Right lobe of liver (tissue), 6 donors: ENCODE measurements around the gene KREMEN1. TPM values are rescaled to one million over a fixed set of nuclear protein-coding genes. Genes with fewer than 3 reads are reported as not detected.

ENCODE experiments used
- ATAC-seq, 4 donors: fragments of 200-7000 bp; cut with Tn5 transposase; one replicate each; pipeline ENCODE4 v1.9.1; 2020; ENCODE audit warnings: mild to moderate bottlenecking in 4 of 4, moderate library complexity in 4 of 4
- DNase-seq, 3 donors: peaks; one replicate each; pipeline ENCODE4 v3.0.0-alpha.2; 2020
- H3K27ac ChIP-seq, 3 donors: fragments of 200-600 bp; one replicate each; pipeline ENCODE4 v1.8.0; 2022
- H3K27me3 ChIP-seq, 2 donors: fragments of 200-600 bp; one replicate each; pipeline ENCODE4 v1.8.0; 2022
- H3K36me3 ChIP-seq, 4 donors: fragments of 200-600 bp; sonication (generic) in 1 of 4; one replicate each; pipeline versions ENCODE4 v1.5.1 to v1.8.0; 2017 to 2022; ENCODE audit warnings: control low read depth in 1 of 4
- H3K4me1 ChIP-seq, 4 donors: fragments of 200-600 bp; sonication (generic) in 1 of 4; one replicate each; pipeline versions ENCODE4 v1.5.1 to v1.8.0; 2017 to 2022; ENCODE audit warnings: control low read depth in 1 of 4
- H3K4me3 ChIP-seq, 3 donors: fragments of 200-600 bp; one replicate each; pipeline ENCODE4 v1.8.0; 2022
- H3K9me3 ChIP-seq, 4 donors: fragments of 200-600 bp; sonication (generic) in 1 of 4; one replicate each; pipeline versions ENCODE4 v1.5.1 to v1.8.0; 2017 to 2022; ENCODE audit warnings: control low read depth in 1 of 4
- CTCF ChIP-seq, 4 donors: fragments of 200-600 bp in 3 of 4; fragments of 450-650 bp in 1 of 4; IDR thresholded peaks; one replicate each; pipeline versions ENCODE4 v1.5.1 to v1.8.0; 2016 to 2022; ENCODE audit warnings: antibody characterized with exemption in 4 of 4, mild to moderate bottlenecking in 2 of 4
- POLR2A ChIP-seq: fragments of 450-650 bp; IDR thresholded peaks from one replicate; pipeline ENCODE4 v1.6.1; 2017; ENCODE audit warnings: antibody characterized with exemption, mild to moderate bottlenecking
- whole genome bisulfite sequencing: methylation state at CpG from one replicate; pipeline ENCODE4 v1.1.6; 2018; ENCODE audit warnings: low coverage, low lambda C conversion rate; ENCODE audit not compliant: insufficient coverage; ENCODE audit errors: missing lambda C conversion rate; 5-methylcytosine and 5-hydroxymethylcytosine counted together
- intact Hi-C, 2 donors: fragments of 100-400 bp; cut with DNase I; formaldehyde crosslinking; loops; one replicate each; pipeline versions ENCODE4 v1.11.2 to v1.14.1; 2022
- total RNA-seq, 6 experiments: library from RNA; depleted of rRNA in 2 of 6; stranded (reverse); fragments of >200 nt in 2 of 6; fragmentation: NEBNext Ultra II Directional in 3 of 6; extraction: Animal tissue kit (Norgen Biotek cat#: 25700) in 3 of 6; gene quantifications; one replicate each; pipeline versions ENCODE4 v1.1.0 to v1.2.4, GENCODE V29; 2016 to 2023
- donor health status: DM: no; HTN: yes; CAD: no.
- donor health status: DM: no; HTN: no; CAD: no.
- donor health status: DM: no; HTN: no; CAD: no.
- donor health status: DM: no; HTN: yes; CAD: no.
- donor health status: DM: no; HTN: yes; CAD: no.

KREMEN1 gene
- total RNA-seq, 6 experiments from 2014 or later, result 1.7 to 6.7 (median 3.0) TPM

- Histone ChIP-seq H3K36me3 (no peaks in the 10 kb centered on the region), H3K4me1 (no peaks in the 10 kb centered on the region), H3K9me3 (no peaks in the 10 kb centered on the region), H3K27me3 (no peaks in the 10 kb centered on the region), H3K4me3 (no peak overlapping the region), H3K27ac (no peak overlapping the region)
- ATAC-seq (no peak), DNase-seq (peak in 1 of 3 donors; percentile 37)
- 82% methylated on average over 5 of the region's 8 CpGs for WGBS
- intact Hi-C loops, result no loop called here
- no peak for TF ChIP-seq CTCF (IDR thresholded peaks at IDR 0.05)
- TF ChIP-seq POLR2A, result no peak
Observed at GRCh38 chr22:29199702-29200400, 127.0 kb downstream of the KREMEN1 start.

- WGBS, result 93% methylated on average over 5 of the region's 7 CpGs
- intact Hi-C loops, result no loop called here
- Histone ChIP-seq H3K27ac (no peak overlapping the region), H3K9me3 (no peaks in the 10 kb centered on the region), H3K4me1 (peaks cover 0 to under 1% (median 0%) of the 10 kb centered on the region in 4 donors), H3K4me3 (no peak overlapping the region), H3K27me3 (no peaks in the 10 kb centered on the region), H3K36me3 (no peaks in the 10 kb centered on the region)
- no peak for TF ChIP-seq POLR2A
- TF ChIP-seq CTCF (IDR thresholded peaks at IDR 0.05), result no peak
- no peak for ATAC-seq
- peak in 1 of 3 donors; percentile 47 for DNase-seq
Observed at GRCh38 chr22:29200901-29201300, 128.1 kb downstream of the KREMEN1 start.

- WGBS, result 65% methylated on average over 7 of the region's 7 CpGs
- TF ChIP-seq CTCF (IDR thresholded peaks at IDR 0.05) (no peak), POLR2A (no peak)
- Histone ChIP-seq H3K36me3 (no peaks in the 10 kb centered on the region), H3K27me3 (no peaks in the 10 kb centered on the region), H3K4me3 (no peak overlapping the region), H3K27ac (peak overlapping the region in 2 of 3 donors; percentile 8 to 70), H3K4me1 (peaks cover 0 to 3% (median 0%) of the 10 kb centered on the region in 4 donors), H3K9me3 (no peaks in the 10 kb centered on the region)
- DNase-seq (no peak), ATAC-seq (peak in 1 of 4 donors; percentile 5)
- intact Hi-C loops, result no loop called here
Observed at GRCh38 chr22:29201782-29202181, 128.9 kb downstream of the KREMEN1 start.

GRCh38 chr22:29202212-29203192 lies 129.7 kb downstream of the KREMEN1 start:
- peak in 2 of 3 donors; percentile 62 to 65 for DNase-seq
- WGBS, result 10% methylated on average over 6 of the region's 24 CpGs
- H3K4me1 ChIP-seq, result peaks cover 0 to 3% (median 0%) of the 10 kb centered on the region in 4 donors
- TF ChIP-seq POLR2A (no peak), CTCF (IDR thresholded peaks at IDR 0.05) (peak; percentile 43 to 52 (median 48))
- H3K4me3 ChIP-seq, result no peak overlapping the region
- H3K9me3 ChIP-seq, result no peaks in the 10 kb centered on the region
- ATAC-seq, result peak; percentile 57 to 66 (median 64)
- no peaks in the 10 kb centered on the region for H3K36me3 ChIP-seq
- intact Hi-C loops, result no loop called here
- H3K27ac ChIP-seq, result peak overlapping the region; percentile 21 to 70 (median 41)
- no peaks in the 10 kb centered on the region for H3K27me3 ChIP-seq
